Measurements from ENCODE around the gene RAP1A.

RAP1A gene

GRCh38 chr1:111762332-111762731 lies 142.7 kb downstream of the RAP1A start:
- Histone ChIP-seq H3K9me2 (replicated peaks; ENCODE audit: insufficient read depth, low read length) (no peaks in the 10 kb centered on the region), H4K20me1 (ENCODE audit: insufficient read depth, low read length) (no peaks in the 10 kb centered on the region), H3K9ac (ENCODE audit: low read length) (no peak overlapping the region), H3K27me3 (replicated peaks; ENCODE audit: insufficient read depth, low read length) (no peaks in the 10 kb centered on the region), H3K27ac (ENCODE audit: low read length) (no peak overlapping the region), H3F3A (ENCODE audit: insufficient read depth, low read length) (no peaks in the 10 kb centered on the region), H3K4me3 (ENCODE audit: low read length) (no peak overlapping the region), H3K79me2 (ENCODE audit: low read length) (peaks cover 8% of the 10 kb centered on the region), H3K9me3 (replicated peaks; ENCODE audit: insufficient read depth, low read length) (no peaks in the 10 kb centered on the region), H3K36me3 (replicated peaks; ENCODE audit: insufficient read depth, low read length) (no peaks in the 10 kb centered on the region), H3K4me2 (ENCODE audit: low read depth, low read length) (no peak overlapping the region), H3K4me1 (ENCODE audit: low read length) (no peaks in the 10 kb centered on the region), H2AFZ (ENCODE audit: low read length) (no peak overlapping the region)
- TF ChIP-seq EZH2phosphoT487 (IDR thresholded peaks at IDR 0.05; ENCODE audit: low read length), result no peak
- no peak for TF ChIP-seq EZH2 (optimal IDR thresholded peaks at IDR 0.05; ENCODE audit: low read depth, low read length)
- TF ChIP-seq CTCF (IDR thresholded peaks at IDR 0.05; ENCODE audit: low read length), result no peak
- no peak for DNase-seq
